ENCODE results near the gene SSTR3. TPM values are rescaled to one million over a fixed set of nuclear protein-coding genes. Genes with fewer than 3 reads are reported as not detected.
"Not testable (repeated sequence)": the region's sequence is repeated elsewhere in the genome, so short reads cannot be mapped to it uniquely, and the experiment has no call there.

The SSTR3 gene
- total RNA-seq, 1 experiment from 2014 or later: not detected

GRCh38 chr22:37203354-37204044 is 8.8 kb downstream of the SSTR3 start:
- no peak for DNase-seq (ENCODE audit: low read depth)
- in situ Hi-C loops (cut with HindIII; ENCODE audit: low pct_unique_long_range_greater_than_20kb, low sequenced_read_pairs): no loop called here

- DNase-seq (ENCODE audit: low read depth): no peak
- in situ Hi-C loops (cut with HindIII; ENCODE audit: low pct_unique_long_range_greater_than_20kb, low sequenced_read_pairs): no loop called here
Measured at GRCh38 chr22:37202716-37203115, 9.6 kb downstream of the SSTR3 start.

DNA sequence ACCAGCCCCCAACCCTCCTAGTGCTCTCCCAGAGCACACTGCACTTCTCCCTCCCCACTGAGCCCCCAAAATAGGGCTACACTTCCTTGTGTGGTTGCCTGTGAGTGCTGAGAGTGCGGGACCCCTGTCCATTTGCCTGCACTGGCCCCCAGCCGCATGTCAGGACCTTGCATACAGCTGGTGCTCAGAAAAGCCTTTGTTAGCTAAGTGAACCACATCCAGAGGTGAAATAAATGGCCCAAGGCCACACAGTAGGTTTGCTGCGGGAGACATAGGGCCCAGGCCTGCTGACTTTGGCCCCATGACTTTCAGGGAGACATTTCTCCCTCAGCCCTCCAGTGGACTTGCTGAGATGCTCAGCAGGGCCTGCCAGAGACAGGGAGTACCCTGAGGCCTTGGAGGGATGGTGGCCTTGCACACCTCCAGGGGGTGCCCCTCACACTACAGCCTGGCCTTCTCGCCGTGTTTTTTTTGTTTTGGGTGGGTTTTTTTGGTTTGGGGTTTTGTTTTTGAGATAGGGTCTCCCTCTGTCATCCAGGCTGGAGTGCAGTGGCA is 10.2 kb downstream of the SSTR3 start:
- in situ Hi-C loops (cut with HindIII; ENCODE audit: low pct_unique_long_range_greater_than_20kb, low sequenced_read_pairs): no loop called here
- DNase-seq (ENCODE audit: low read depth): no peak

GRCh38 chr22:37201443-37201820 is 10.8 kb downstream of the SSTR3 start:
- in situ Hi-C loops (cut with HindIII; ENCODE audit: low pct_unique_long_range_greater_than_20kb, low sequenced_read_pairs): not testable (repeated sequence)

DNA sequence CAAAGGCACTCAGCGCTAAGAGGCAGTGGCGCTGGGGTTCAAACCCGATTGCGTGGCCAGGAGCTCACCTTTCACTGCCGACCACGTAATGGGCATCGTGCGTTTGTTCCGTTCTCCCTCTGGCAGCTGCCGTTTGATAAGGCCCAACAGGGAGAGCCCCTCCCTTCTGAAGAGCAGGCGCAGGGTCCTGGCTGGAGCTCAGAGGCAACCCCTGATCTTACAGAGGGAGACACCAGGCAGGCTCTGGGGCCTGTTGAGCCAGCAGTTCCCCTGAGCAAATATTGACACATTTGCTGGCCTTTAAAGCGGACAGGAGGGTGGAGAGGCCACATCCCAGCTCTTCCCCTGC is 12.5 kb downstream of the SSTR3 start:
- no peak for DNase-seq (ENCODE audit: low read depth)
- in situ Hi-C loops (cut with HindIII; ENCODE audit: low pct_unique_long_range_greater_than_20kb, low sequenced_read_pairs): no loop called here

More at GRCh38 chr22:37201443-37201820, 10.8 kb downstream of the SSTR3 start:
- DNase-seq (ENCODE audit: low read depth): not testable (repeated sequence)

DNA sequence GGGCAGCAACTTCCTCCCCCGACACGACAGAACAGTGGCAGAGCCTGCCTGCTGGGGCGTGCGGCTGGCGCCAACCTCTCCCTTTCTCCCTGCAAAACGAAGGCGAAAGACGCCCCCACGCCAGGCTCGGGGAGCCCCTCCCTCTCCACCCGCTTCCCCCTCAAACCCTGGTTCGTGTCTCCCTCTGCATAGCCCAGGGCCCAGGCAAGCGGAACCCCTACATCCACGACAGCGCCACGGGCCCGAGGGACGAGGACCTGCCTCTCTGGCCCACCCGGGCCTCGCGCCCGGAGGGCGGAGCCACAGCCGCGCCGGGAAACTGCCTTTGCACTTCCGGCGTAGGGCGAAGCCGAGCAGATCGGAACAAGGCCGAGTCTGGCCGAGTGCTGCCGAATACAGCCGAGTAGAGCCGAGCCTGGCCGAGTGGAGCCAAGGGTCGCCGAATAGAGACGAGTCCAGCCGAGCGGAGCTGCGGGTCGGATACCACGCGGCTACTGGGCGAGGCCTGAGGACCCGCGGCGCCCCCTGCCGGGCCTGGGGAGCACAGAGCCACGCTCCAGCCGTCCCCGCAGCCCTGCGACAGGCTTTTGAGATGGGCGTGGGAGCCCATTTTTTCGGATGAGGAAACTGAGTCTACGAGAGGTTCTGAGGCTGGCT is 13.0 kb downstream of the SSTR3 start:
- in situ Hi-C loops (cut with HindIII; ENCODE audit: low pct_unique_long_range_greater_than_20kb, low sequenced_read_pairs): no loop called here
- DNase-seq (ENCODE audit: low read depth): peak; percentile 97

DNA sequence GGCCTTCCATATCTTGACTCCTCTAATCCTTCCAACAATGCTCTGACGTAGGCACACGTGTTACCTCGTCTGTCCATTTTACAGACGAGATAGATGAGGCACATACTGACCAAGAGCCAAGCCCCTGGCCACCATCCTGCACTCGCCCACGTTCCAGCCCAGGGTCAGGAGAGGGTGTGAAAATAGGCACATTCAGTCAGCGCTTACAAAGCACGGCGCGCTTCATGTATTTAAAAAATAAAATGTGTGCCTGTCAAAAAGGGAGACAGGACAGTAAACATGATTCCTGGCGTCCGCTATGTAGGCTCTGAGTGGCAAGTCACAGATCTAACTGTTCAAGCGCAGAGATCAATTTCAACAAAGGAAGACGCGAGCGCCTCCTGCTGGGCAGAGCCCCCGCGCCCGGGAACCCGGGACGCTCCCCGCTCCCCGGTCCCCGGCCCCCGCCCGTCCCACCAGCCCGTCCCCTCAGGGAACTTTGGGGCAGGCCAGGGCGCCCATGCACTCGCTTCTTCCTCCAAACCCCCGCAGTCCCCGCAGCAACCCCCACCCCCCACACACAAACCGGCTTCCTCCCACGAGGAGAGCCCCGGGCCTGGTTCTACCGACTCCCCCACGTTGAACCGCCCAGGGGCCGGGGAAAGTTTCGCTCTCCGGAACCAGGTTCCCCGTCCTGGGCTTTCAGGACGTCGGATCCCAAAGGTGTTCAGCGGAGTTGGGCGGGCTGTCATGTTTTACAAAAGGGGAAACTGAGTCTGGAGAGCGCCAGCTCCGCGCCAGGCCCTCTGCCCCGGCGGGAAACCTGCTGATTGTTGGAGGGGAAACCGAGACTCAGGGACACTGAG is 13.8 kb downstream of the SSTR3 start:
- DNase-seq (ENCODE audit: low read depth): peak; percentile 87

DNA sequence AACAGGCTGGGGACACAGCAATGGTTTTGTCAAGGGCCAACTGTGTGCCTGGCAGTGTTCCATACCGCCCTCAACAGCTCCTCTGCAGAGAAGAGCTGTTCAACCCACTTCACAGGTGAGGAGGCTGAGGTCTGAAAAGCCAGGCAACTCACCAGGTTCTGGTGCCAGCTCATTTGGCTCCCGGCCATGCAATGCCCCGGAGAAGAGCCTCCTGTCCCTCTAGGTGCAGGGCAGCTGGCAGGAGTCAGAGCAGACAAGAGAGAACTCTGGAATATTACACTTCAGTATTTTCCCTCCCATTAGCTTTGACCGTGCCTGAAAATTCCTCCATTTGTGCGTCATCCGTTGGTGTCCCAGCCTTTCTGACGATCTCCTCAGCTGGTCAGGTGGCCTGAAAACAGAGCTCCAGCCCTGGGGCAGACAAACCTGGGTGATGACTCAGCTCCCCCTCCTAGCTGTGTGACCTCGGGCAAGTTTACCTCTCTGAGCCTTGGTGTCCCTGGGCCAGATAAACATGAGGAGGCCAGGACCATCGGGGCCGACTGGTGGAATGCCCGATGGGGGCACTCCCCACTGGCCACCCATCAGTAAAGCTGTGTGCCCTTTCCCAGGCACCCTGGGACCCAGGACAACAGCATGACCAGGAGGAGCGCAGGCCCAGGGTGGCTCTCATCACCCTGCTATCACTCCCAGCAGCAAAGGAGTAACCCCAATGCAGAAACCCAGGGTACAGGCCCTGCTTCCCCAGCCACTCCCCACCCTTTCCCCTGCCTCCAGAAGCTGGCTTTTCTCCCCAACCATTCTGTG is 14.6 kb downstream of the SSTR3 start:
- in situ Hi-C loops (cut with HindIII; ENCODE audit: low pct_unique_long_range_greater_than_20kb, low sequenced_read_pairs): no loop called here

More for the DNA sequence above, 13.8 kb downstream of the SSTR3 start:
- in situ Hi-C loops (cut with HindIII; ENCODE audit: low pct_unique_long_range_greater_than_20kb, low sequenced_read_pairs): no loop called here

DNA sequence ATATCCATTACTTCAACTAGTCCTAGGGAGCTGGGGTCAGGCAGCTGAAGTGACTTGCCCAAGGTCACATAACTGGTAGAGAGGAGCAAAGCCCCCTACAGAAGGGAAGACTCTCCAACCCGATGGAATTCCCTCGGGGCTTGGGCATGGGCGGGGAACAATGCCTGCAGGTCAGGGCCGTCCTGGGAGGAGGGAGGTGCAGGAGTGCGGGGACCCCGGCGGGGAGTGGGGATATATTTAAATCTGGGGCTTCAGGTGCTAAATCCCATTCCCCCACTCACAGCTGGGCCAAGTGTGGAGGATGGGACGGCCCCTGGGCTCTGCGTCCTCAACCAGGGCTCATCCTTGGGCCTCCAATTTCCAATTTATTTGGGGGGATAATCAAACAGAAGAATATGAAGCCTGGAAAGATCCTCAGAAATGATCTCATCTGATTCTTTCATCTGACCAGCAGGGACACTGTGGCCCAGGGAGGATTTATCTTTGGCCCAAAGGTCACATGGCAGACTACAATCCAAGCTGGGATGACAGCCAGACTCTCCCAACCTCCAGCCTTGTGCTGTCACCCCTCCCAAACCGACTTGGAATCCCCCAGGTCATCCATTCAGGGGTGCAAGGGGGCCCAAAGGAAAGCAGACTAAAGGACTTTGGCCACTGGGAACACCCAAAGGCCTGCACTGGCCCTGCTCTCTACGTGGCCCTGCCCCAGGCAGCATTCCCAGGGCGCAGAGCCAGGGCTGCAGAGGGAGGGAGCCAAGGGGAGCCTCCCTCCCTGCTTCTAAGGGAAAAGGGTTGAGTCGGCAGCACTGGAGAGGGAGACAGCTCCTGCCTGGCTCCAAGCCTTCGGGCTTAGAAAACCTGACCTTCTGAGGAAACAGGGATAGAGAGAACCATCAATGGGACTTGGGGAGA is 15.5 kb downstream of the SSTR3 start:
- in situ Hi-C loops (cut with HindIII; ENCODE audit: low pct_unique_long_range_greater_than_20kb, low sequenced_read_pairs): no loop called here
- peak; percentile 95 for DNase-seq (ENCODE audit: low read depth)

More for the DNA sequence above, 14.6 kb downstream of the SSTR3 start:
- DNase-seq (ENCODE audit: low read depth): peak; percentile 98

DNA sequence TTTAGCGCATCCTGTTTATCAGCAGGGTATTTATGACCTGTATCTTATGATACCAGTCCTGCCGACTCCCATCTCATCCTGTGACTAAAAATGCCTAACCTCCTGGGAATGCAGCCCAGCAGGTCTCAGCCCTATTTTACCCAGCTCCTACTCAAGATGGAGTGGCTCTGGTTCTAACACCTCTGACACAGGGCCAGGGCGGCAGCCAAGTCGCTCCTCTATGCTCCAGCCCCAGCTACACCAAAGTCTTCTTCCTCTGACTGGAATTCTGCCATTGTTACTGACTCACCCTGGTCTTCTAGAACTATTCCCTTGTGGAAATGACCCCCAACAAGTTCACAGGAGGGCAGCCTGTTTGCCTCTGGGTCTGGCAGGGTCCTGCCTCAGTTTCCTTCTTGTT is 16.4 kb downstream of the SSTR3 start:
- in situ Hi-C loops (cut with HindIII; ENCODE audit: low pct_unique_long_range_greater_than_20kb, low sequenced_read_pairs): no loop called here

DNA sequence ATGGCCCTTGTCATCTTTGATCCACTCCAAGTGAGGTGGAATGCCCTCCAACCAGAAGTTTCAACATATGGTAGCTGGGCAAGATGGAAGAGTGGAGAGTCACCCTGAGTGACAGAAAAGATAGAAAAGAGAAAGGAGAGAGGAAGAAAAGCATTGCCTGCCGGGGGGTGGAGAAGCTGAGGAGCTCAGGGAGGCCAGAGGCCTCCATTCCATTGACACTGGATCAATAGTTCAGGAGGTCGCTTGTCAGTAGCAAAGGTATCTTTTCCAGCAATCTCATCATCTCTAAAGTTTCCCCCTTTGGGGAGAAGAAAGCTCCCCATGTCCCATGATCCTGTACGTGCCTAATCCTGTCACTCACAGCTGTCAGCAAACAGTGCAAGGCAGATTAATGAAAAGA is 17.5 kb downstream of the SSTR3 start:
- no peak for DNase-seq (ENCODE audit: low read depth)
- in situ Hi-C loops (cut with HindIII; ENCODE audit: low pct_unique_long_range_greater_than_20kb, low sequenced_read_pairs): no loop called here

More for the DNA sequence above, 16.4 kb downstream of the SSTR3 start:
- DNase-seq (ENCODE audit: low read depth): no peak

GRCh38 chr22:37193629-37194191 is 18.6 kb downstream of the SSTR3 start:
- in situ Hi-C loops (cut with HindIII; ENCODE audit: low pct_unique_long_range_greater_than_20kb, low sequenced_read_pairs): no loop called here
- DNase-seq (ENCODE audit: low read depth): no peak

- in situ Hi-C loops (cut with HindIII; ENCODE audit: low pct_unique_long_range_greater_than_20kb, low sequenced_read_pairs): no loop called here
- DNase-seq (ENCODE audit: low read depth): no peak
Measured at GRCh38 chr22:37192741-37193140, 19.5 kb downstream of the SSTR3 start.

DNA sequence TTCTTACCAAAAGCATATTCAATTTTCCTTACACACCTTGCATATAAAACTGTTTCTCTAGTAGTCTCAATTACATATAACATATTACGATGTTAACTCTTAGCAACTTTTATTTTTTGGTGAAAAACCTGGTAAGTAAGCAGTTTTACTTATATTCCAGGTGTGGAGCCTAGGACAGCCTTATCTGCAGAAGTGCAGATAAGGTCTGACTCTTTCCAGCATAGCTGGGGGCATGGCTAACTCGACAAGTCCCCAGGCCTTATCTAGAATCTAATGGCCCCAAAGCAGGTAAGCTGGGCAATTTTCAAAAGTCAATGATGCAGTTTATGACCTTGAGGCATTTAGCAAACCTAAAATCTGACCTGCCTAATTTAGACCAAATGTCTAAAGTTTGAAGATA is 20.1 kb downstream of the SSTR3 start:
- in situ Hi-C loops (cut with HindIII; ENCODE audit: low pct_unique_long_range_greater_than_20kb, low sequenced_read_pairs): no loop called here
- DNase-seq (ENCODE audit: low read depth): no peak

DNA sequence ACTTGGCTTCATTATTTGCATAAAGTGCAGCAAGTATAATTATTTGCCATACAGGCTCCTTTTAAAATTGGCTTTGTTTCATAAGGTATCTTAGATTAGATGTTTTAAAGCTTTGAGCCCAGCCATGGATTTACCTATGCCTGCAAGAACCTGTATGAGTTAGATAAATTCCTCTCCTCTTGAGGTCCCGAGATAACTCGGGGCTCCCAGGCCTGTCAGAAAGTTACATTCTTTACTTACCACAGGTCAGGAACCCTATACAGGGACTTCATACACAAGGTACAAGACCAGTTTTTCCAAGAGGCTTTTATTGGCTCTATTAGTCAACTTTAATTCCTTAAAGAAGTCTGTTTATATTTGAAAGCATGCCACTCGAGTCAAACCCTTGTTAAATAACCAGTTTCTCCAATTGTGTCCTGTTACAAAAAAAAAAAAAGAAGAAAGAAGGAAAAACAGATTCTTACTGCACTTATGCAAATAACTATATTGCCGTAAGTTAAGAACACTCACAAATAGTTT is 22.0 kb downstream of the SSTR3 start:
- DNase-seq (ENCODE audit: low read depth): no peak

DNA sequence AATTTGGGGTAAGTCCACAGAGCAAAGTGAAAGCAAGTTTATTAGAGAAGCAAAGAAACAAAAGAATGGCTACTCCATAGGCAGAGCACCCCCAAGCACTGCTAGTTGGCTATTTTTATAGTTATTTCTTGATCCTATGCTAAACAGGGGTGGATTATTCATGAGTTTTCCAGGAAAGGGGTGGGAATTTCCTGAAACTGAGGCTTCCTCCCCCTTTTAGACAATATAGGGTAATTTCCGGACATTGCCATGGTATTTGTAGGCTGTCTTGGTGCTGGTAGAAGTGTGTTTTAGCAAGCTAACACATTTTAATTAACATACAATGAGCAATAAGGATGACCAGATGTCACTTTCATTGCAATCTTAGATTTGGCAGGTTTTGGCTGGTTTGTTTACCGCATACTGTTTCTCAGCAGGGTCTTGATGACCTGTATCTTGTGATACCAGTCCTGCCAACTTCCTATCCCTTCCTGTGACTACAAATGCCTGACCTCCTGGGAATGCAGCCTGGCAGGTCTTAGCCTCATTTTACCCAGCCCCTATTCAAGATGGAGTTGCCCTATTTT is 23.3 kb downstream of the SSTR3 start:
- in situ Hi-C loops (cut with HindIII; ENCODE audit: low pct_unique_long_range_greater_than_20kb, low sequenced_read_pairs): loop anchor here (10.0 kb wide), 2 partner anchors 134 to 136 kb away; partner anchors contain the start of gene KCTD17
- no peak for DNase-seq (ENCODE audit: low read depth)

More for the DNA sequence above, 22.0 kb downstream of the SSTR3 start:
- in situ Hi-C loops (cut with HindIII; ENCODE audit: low pct_unique_long_range_greater_than_20kb, low sequenced_read_pairs): no loop called here

All from Caki2 (cell line).